Activated naive CD4-positive, alpha-beta T cell treated with anti-CD3 and anti-CD28 coated beads, Interleukin-2, amount 50 U/mL, for 72 hours (primary cell): ENCODE data around the gene ALOX15B. TPM values are rescaled to one million over a fixed set of nuclear protein-coding genes. Genes with fewer than 3 reads are reported as not detected.

Source experiments
- ATAC-seq, 2 donors: fragments of 150-1000 bp; cut with Tn5 transposase; 2 replicates each; pipeline ENCODE4 v1.10.0; 2021; ENCODE audit warnings: mild to moderate bottlenecking in 2 of 2, moderate library complexity in 2 of 2
- DNase-seq, 2 donors: peaks; one replicate each; pipeline ENCODE4 v3.0.0; 2021 to 2022; ENCODE audit warnings: low spot score in 2 of 2
- H3K27ac Mint-ChIP-seq, 2 donors: one replicate each; pipeline ENCODE4 v1.8.0; 2022; ENCODE audit warnings: mild to moderate bottlenecking in 2 of 2, mixed read lengths in 2 of 2
- H3K36me3 Mint-ChIP-seq, 2 donors: one replicate each; pipeline ENCODE4 v1.8.0; 2022; ENCODE audit warnings: mixed read lengths in 2 of 2
- H3K9me3 Mint-ChIP-seq, 2 donors: one replicate each; pipeline ENCODE4 v1.8.0; 2022; ENCODE audit warnings: mixed read lengths in 2 of 2
- total RNA-seq, 2 donors: library from RNA; stranded (reverse); gene quantifications; one replicate each; pipeline ENCODE4 v1.2.3, GENCODE V29; 2022

ALOX15B gene
- total RNA-seq, 2 donors from 2014 or later, result not detected

- ATAC-seq (no peak), DNase-seq (no peak)
- Mint-ChIP-seq H3K9me3 (no peaks in the 10 kb centered on the region), H3K27ac (peak overlapping the region in 1 of 2 donors; percentile 69), H3K36me3 (peaks cover 0 to 7% of the 10 kb centered on the region in 2 donors)
Measured at GRCh38 chr17:8080208-8080798, 41.4 kb downstream of the ALOX15B start.

- DNase-seq (no peak), ATAC-seq (no peak)
- Mint-ChIP-seq H3K27ac (no peak overlapping the region), H3K36me3 (peaks cover 0 to 7% of the 10 kb centered on the region in 2 donors), H3K9me3 (no peaks in the 10 kb centered on the region)
Measured at GRCh38 chr17:8080799-8081219, 42.0 kb downstream of the ALOX15B start.

- ATAC-seq (no peak), DNase-seq (no peak)
- peaks cover 0 to 7% of the 10 kb centered on the region in 2 donors for H3K36me3 Mint-ChIP-seq
- H3K27ac Mint-ChIP-seq, result no peak overlapping the region
- H3K9me3 Mint-ChIP-seq, result no peaks in the 10 kb centered on the region
Measured at GRCh38 chr17:8081876-8082275, 43.0 kb downstream of the ALOX15B start.

DNA sequence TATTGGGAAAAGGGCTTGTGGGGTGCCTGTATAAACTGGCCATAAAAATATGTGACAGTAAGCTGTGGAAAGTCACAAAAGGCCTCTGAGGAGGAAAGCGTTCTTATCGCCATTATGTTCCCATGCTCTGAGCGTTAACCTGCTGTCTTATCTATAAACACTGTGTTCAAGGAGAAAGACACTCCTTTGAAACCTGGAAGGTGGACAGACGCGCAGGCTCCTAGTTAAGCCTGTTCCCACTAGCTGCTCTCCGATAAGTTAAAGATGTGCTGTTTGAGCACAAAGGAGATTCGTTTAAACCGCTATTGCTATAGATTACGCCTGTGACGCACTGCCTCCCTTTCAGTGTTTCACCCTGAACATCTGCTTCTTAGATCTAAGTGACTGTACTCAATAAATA is 43.4 kb downstream of the ALOX15B start:
- Mint-ChIP-seq H3K36me3 (peaks cover 0 to 7% of the 10 kb centered on the region in 2 donors), H3K9me3 (no peaks in the 10 kb centered on the region), H3K27ac (no peak overlapping the region)
- no peak for DNase-seq
- no peak for ATAC-seq

DNA sequence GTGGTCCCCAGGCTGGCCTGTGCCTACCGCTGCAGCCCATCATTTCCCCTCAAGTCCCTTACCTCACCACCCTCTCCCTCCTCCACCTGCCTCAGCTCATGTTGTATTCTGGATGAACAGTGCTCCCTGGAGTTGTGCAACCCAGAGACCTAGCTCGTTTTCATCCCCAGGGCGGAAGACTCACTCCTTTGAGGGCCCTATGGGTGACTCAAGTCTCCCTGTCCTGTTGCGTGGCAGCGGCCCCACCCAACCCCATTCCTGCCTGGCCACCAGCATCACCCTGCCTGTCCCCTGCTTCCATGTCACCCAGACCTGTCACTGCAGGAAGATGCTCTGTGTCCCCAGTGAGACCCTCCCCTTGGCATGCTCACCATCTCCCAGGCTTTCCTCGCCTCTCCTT is 45.4 kb downstream of the ALOX15B start:
- Mint-ChIP-seq H3K36me3 (peaks cover 0 to 7% of the 10 kb centered on the region in 2 donors), H3K27ac (peak overlapping the region in 1 of 2 donors; percentile 59), H3K9me3 (no peaks in the 10 kb centered on the region)
- no peak for DNase-seq
- no peak for ATAC-seq

GRCh38 chr17:8087075-8087951 is 48.5 kb downstream of the ALOX15B start, which contains the start of gene ALOX12B:
Gene ALOX12B, minus strand, starts transcription at chr17:8087716. Its CDS starts 274 bp downstream, at chr17:8087442.
- DNase-seq (no peak), ATAC-seq (no peak)
- Mint-ChIP-seq H3K36me3 (no peaks in the 10 kb centered on the region), H3K27ac (peak within 1 kb of the TSS in 1 of 2 donors; percentile 74), H3K9me3 (no peaks in the 10 kb centered on the region)

DNA sequence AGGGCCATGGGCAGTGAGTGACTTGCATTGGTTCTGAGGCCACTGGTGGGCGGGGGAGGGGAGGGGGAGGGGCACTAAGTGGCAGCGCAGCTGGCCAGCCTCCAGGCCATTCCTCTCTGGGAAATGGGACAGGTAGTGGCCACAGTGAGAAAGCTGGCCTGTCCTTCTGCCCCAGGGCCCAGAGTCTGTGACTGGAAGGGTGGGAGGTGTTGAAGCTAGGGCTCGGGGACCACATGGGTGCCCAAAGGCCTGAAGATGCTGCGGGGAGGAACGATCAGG is 49.0 kb downstream of the ALOX15B start:
- H3K27ac Mint-ChIP-seq, result no peak overlapping the region
- no peak for ATAC-seq
- no peak for DNase-seq
- no peaks in the 10 kb centered on the region for H3K9me3 Mint-ChIP-seq
- no peaks in the 10 kb centered on the region for H3K36me3 Mint-ChIP-seq

- ATAC-seq (no peak), DNase-seq (no peak)
- H3K9me3 Mint-ChIP-seq, result no peaks in the 10 kb centered on the region
- H3K36me3 Mint-ChIP-seq, result no peaks in the 10 kb centered on the region
- H3K27ac Mint-ChIP-seq, result no peak overlapping the region
Measured at GRCh38 chr17:8089728-8090127, 50.9 kb downstream of the ALOX15B start.

DNA sequence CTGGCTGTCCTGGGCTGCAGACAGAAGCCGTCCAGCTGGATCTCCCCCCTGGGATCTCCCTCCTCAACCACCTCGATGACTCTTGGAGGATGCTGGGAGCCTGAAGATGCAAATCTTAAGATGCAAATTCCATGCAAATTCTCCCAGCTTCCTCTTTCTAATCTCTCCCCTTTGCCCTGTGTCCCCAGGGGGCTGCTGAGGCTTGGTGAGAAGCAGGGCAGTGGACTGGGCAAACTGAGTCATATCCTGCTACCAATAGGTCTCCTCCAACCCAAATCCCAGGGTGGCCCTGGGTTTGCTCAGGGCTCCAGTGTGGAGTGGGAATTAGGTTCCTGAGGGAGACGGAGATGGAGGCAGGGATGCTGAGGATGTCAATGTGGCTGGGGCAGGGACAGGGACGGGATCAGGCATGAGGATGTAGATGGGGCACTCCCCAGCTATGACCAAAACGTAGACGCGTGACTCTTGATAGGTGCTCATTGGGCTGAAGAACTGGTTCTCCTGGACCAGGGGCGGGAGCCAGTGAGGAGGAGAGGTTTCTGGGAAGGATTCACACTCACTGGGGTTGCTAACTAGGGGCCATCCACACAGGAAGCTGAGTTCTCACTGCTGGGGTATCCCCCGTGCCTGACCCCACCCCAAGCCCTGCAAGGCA is 52.3 kb downstream of the ALOX15B start:
- Mint-ChIP-seq H3K9me3 (no peaks in the 10 kb centered on the region), H3K36me3 (no peaks in the 10 kb centered on the region), H3K27ac (no peak overlapping the region)
- DNase-seq (no peak), ATAC-seq (peak in 1 of 2 donors; percentile 9)

DNA sequence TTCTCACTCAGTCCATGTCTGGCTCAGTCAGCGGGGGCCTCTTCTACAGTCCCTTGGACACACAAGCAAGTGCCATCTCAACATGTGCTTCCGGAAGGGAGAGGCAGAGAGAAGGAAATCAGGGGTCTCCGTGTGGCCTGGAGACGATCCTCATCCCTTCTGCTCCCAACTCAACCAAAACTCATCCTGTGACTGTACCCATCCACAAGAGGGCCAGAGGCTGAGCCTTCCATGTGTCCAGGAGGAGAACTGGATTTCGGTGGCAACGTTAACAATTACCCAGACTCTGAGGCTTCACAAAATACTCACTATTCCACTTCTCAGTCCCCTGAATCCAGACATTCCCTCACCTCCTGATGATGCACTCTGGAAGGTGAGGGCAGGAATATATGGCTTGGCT is 56.5 kb downstream of the ALOX15B start:
- ATAC-seq (no peak), DNase-seq (no peak)
- no peaks in the 10 kb centered on the region for H3K9me3 Mint-ChIP-seq
- H3K27ac Mint-ChIP-seq, result no peak overlapping the region
- H3K36me3 Mint-ChIP-seq, result no peaks in the 10 kb centered on the region

DNA sequence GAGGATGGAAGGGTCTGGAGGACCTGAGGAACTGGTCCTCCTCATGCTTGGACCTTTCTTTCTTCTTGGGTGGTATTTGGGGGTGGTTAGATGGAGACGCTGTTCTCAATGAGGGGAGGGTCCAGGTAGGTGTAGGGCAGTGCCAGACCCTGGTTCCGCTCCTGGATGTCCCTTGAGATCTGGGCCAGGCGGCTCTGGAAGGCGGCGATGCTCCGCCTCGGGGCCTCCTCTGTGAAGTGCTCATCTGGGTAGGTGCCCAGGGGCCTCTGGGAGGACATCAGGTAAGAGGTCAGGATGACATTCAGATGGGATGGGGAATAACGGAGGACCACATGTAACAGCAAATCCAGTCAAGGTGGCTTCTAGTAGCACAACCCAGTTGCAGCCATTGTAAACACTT is 57.7 kb downstream of the ALOX15B start:
- Mint-ChIP-seq H3K36me3 (no peaks in the 10 kb centered on the region), H3K27ac (no peak overlapping the region), H3K9me3 (no peaks in the 10 kb centered on the region)
- no peak for ATAC-seq
- DNase-seq, result no peak

Other genes starting within 250 kb of the ALOX15B start
- gene KDM6B, start 204.8 kb upstream of the ALOX15B start, total RNA-seq, result 10 to 100 TPM; 34.9 to 41.2 TPM
- 1 to 10 TPM; 1.3 to 1.8 TPM for gene TMEM88, start 184.0 kb upstream of the ALOX15B start, total RNA-seq
- gene NAA38, start 181.5 kb upstream of the ALOX15B start, total RNA-seq, result 100 to 1,000 TPM in 1 of 2 donors, 10 to 100 TPM in 1; 91.4 to 103 TPM
- gene CYB5D1, start 181.1 kb upstream of the ALOX15B start, total RNA-seq, result 10 to 100 TPM in 1 of 2 donors, 1 to 10 TPM in 1; 8.0 to 20.2 TPM
- gene CHD3, start 150.3 kb upstream of the ALOX15B start, total RNA-seq, result 100 to 1,000 TPM; 182 to 212 TPM
- gene RNF227, start 122.8 kb upstream of the ALOX15B start, total RNA-seq, result 1 to 10 TPM; 4.8 to 5.3 TPM
- 10 to 100 TPM in 1 of 2 donors, 1 to 10 TPM in 1; 5.4 to 10.9 TPM for gene KCNAB3, start 109.2 kb upstream of the ALOX15B start, total RNA-seq
- 100 to 1,000 TPM; 190 to 195 TPM for gene TRAPPC1, start 107.1 kb upstream of the ALOX15B start, total RNA-seq
- gene CNTROB, start 106.9 kb upstream of the ALOX15B start, total RNA-seq, result 100 to 1,000 TPM in 1 of 2 donors, 10 to 100 TPM in 1; 73.3 to 147 TPM
- under 1 TPM in 1 of 2 donors, not detected in 1; 0.19 TPM for gene GUCY2D, start 36.4 kb upstream of the ALOX15B start, total RNA-seq
- 1 to 10 TPM; 1.5 to 3.2 TPM for gene ALOX12B, start 48.7 kb downstream of the ALOX15B start, total RNA-seq
- gene ALOXE3, start 79.5 kb downstream of the ALOX15B start, total RNA-seq, result under 1 TPM in 1 of 2 donors, not detected in 1; 0.23 TPM
- gene HES7, start 85.0 kb downstream of the ALOX15B start, total RNA-seq, result 10 to 100 TPM in 1 of 2 donors, 1 to 10 TPM in 1; 7.5 to 10.7 TPM
- 100 to 1,000 TPM in 1 of 2 donors, 10 to 100 TPM in 1; 80.9 to 294 TPM for gene PER1, start 113.3 kb downstream of the ALOX15B start, total RNA-seq
- 10 to 100 TPM; 43.6 to 85.6 TPM for gene VAMP2, start 123.9 kb downstream of the ALOX15B start, total RNA-seq
- 10 to 100 TPM; 32.7 to 48.9 TPM for gene TMEM107, start 137.3 kb downstream of the ALOX15B start, total RNA-seq
- 1 to 10 TPM; 5.4 to 7.2 TPM for gene BORCS6, start 151.1 kb downstream of the ALOX15B start, total RNA-seq
- gene AURKB, start 171.5 kb downstream of the ALOX15B start, total RNA-seq, result 100 to 1,000 TPM; 169 to 319 TPM
- gene CTC1, start 209.0 kb downstream of the ALOX15B start, total RNA-seq, result 100 to 1,000 TPM in 1 of 2 donors, 10 to 100 TPM in 1; 57.6 to 107 TPM
- 100 to 1,000 TPM in 1 of 2 donors, 10 to 100 TPM in 1; 47.0 to 147 TPM for gene PFAS, start 210.2 kb downstream of the ALOX15B start, total RNA-seq
- gene RANGRF, start 249.6 kb downstream of the ALOX15B start, total RNA-seq, result 10 to 100 TPM; 39.7 to 80.9 TPM